NCI-H2196 treated with DMSO at 0.1 percent for 48 hours (cell line): ENCODE measurements around the gene TBC1D16.

Source experiments
- DNase-seq: peaks from one replicate; lab custom pipeline; 2025; ENCODE audit not compliant: unreplicated experiment; lab: John Stamatoyannopoulos, UW

The TBC1D16 gene

GRCh38 chr17:79930877-79931816 lies 104.5 kb downstream of the TBC1D16 start:
- no peak for DNase-seq

GRCh38 chr17:79930062-79930876 lies 105.4 kb downstream of the TBC1D16 start:
- DNase-seq: no peak

- no peak for DNase-seq
Observed at GRCh38 chr17:79929257-79930061, 106.2 kb downstream of the TBC1D16 start.

DNA sequence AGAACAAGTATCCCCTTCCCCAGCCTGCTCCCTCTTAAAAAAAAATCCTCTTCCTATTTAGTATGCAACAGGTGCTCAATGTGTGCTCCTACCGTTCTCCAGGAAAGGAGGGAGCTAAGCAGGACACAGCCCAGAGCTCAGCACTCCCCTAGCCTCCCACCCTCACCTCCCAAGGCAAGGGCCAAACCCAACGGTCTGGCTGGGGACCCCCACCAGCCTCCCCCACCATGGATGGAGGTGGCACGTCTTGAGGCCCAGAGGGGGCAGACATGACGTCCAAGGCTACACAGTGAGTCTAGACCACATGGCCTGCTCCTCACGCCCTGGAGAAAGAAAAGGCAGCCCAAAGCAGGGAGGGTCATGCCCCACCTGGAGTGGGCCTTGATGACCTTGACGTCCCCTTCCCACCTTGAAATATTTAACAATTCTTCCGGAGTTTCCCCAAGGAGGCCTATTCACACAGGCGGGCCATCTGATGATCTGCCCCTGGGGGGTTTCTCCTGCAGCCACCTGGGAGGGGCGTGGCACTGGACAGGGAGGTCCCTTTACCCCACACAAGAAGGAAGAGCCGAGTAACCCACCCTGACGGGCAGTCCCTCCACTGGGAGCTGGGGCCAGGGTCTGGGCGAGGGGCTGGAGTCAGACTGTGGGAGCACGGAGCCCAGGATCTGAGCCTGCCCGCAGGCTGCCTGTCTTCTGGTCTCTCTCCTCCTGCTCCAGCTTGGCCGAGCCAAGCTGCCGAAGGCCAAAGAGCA lies 107.0 kb downstream of the TBC1D16 start:
- DNase-seq: no peak

- no peak for DNase-seq
Observed at GRCh38 chr17:79927688-79928501, 107.8 kb downstream of the TBC1D16 start.

- DNase-seq: no peak
Observed at GRCh38 chr17:79927136-79927661, 108.5 kb downstream of the TBC1D16 start.

DNA sequence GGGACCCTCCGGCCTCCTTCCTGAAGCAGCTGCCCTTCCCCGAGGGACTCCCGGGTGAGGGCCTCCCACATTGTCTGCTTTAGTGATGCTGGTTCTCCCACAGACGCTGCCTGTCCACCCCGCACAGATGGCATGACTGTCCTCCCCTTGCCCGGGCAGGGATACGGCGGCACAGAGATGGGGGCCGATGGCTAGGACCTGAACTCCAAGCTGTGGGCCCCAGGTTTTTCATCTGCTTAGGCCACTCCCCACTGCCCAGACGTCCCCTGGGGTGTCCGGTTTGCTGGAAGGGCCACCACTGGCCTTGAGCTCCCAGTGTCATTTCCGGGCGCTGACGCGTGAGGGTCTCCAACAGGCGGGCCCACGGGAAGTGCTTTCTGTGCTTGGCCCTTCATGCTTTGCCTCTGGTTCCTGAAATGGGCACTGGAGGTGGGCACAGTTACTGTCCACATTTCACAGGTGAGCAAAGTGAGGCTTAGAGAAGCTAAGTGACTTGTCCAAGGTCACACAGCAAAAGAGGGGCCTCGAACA lies 109.0 kb downstream of the TBC1D16 start:
- no peak for DNase-seq

DNA sequence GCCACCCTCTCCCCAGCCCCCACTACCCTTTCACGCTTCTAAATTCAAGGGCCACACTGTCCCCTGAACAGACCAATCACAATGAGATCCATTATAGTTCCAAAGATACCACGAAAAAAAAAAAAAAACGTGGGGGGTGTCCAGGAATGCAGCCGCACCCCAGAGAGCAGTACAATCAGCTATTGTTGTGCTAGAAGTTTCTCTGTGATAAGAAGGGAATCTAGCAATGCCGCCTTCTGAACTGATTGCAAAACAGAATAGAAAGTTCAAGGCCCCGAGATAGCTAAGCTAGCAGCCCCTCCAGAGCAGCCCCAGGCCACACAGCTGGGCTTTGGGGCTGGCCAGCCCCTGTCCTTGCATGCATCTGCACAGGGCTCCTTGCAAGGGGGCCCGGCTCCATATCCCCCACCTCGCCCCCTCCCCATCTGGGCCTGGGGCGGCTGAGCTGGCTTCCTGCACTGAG lies 109.5 kb downstream of the TBC1D16 start:
- no peak for DNase-seq

GRCh38 chr17:79925242-79925957 lies 110.3 kb downstream of the TBC1D16 start:
- DNase-seq: peak; percentile 90

DNA sequence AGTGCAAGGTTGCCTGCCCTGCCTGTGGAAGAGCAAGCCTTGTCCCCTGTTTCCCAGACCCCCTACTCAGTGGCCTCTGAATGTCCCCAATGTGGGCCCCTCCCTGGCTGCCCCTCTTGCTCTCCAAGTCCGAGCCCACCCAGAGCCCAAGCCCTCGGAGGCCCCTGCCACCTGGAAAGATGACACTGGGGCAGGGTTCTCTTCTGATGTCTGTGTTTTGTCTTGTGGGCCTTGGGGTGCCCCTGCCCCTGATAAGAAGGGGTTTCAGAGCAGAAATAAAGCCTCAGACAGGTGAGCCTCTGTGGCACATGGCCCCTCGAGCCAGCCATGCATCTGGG lies 111.1 kb downstream of the TBC1D16 start:
- no peak for DNase-seq

DNA sequence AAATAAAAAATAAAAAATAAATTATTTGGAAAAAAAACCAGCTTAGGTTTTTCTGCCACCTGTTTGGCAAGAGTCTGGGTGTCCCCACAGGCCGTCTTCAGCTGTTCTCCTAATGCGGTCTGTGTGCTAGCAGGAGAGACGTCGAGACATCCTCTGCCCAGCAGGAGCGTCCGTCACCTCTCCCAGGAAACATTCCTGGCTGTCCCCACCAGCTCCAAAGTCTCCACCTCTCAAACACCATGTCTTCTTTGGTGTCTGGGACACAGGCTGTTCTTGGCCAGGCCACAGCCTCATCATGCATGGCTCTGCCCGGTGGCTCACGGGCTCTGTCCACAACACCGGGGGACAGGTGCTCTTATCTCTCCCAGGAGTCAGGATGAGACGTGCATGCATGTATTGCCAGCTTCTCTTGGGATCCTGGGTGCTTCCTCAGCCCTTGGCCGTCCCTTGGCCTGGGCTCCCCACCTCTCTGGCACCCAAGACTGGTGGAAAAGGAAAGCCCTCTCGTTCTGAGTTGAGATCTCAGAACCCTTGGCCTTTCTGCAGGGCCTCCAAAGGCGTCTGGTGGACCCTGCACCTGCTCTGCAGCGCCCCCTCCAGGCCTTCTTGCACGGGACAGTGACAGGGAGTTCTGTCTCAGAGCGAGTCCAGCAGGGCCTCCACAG lies 111.6 kb downstream of the TBC1D16 start:
- DNase-seq: no peak

GRCh38 chr17:79922798-79923197 lies 112.9 kb downstream of the TBC1D16 start:
- DNase-seq: no peak

- no peak for DNase-seq
Observed at GRCh38 chr17:79922116-79922601, 113.5 kb downstream of the TBC1D16 start.

DNA sequence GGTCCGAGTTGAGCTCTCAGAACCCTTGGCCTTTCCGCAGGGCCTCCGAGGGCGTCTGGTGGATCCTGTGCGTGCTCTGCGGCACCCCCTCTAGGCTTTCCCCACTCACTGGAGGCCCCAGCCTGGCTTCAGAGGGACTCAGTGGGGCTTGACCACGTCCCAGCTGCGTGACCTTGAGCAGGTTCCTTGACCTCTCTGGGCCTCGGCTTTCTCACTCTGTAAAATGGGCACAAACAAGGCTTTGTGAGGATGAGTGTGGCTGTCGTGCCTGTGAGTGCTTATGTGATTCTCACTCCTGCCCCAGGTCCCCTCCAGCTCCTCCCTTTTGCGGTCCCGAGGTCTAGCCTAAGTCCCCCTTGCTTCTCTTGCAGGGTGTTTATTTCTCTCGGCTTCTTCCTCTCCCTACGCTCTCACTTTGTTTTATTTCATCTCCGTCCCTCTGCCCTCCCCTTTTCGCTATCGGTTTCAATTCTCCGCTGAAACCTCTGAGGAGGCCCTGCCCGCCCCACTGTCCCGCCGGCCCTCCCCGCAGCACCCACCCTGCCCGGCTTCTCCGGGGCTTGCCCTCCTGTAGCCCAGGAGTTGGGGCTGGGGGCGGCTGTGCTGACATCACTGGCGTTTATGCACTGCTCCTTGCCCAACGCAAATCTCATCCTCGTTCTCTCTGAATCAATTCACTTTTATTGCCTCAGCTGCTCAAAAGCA lies 114.1 kb downstream of the TBC1D16 start:
- DNase-seq: no peak

DNA sequence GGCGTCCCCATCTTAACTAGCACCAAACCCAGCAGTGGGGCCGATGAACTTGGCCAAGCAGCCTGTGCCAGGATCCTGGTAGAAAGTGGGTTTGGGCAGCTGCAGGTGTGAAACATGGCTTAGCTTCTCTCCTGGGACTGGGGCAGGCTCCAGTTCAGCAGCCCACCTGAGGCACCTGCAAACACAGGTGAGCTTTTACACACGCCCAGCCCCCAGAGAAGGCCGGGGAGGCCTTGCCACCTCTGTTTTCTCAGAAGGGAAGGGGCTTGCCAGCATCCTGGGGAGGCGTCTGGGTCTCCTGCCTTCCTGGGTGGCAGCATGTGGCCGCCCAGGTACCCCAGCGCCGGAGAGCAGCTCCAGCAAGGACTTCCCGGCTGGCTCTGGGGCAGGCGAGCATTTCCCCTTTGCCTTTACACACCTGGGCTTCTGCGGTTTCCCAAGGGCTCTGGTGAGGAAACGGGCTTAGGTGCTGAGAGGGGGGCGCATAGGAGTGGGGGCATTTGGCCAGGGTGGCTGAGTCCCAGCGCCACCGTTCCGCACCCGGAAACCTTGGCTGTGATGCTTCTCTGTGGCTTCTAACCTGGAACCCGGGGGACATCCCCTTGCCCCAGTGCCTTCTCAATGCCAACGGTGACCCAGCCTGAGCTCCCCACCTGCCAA lies 114.8 kb downstream of the TBC1D16 start:
- DNase-seq: no peak

- no peak for DNase-seq
Observed at GRCh38 chr17:79919862-79920720, 115.6 kb downstream of the TBC1D16 start.
